ENCODE results near the gene SNTG2. TPM values are rescaled to one million over a fixed set of nuclear protein-coding genes. Genes with fewer than 3 reads are reported as not detected.

SNTG2 gene
- total and polyA plus RNA-seq, 2 of the 13 experiments (the other 11 are each of a cell fraction or from before 2014, with no cell fraction given): not detected

DNA sequence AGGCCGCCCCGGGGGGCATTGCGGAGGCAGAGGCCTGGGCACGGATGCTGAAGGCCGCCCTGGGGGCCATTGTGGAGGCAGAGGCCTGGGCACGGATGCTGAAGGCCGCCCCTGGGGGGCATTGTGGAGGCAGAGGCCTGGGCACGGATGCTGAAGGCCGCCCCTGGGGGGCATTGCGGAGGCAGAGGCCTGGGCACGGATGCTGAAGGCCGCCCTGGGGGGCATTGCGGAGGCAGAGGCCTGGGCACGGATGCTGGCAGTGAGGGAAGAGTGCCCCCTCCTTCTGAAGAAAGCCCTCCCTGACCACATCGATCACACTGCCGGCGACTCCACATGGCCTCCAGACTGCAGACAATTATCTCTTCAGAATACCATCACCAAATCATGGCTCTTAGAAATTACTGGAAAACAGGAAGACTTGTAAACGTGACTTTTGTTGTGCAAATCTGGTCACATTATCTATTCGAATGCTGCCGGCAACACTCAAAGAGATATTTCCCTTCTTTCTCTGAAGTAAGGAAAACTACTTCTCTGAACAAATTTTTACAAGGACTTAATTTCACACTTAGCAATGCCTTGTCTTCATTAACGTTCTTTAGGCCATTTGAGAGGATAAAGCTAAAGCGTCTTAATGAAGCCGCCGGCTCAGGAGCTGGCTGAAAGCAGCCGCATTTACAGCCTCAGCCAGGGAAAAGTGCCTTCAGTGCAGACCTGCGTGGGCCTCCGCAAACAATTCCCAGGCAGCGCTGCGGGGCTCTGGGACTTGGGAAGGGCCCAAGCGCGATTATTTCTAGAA, 18.1 kb upstream of the SNTG2 start:
- no peak for TF ChIP-seq ZNF816 (CRISPR knock-in tag; IDR thresholded peaks at IDR 0.05; ENCODE audit: borderline replicate concordance)
- no peak for TF ChIP-seq KDM5A (IDR thresholded peaks at IDR 0.05; ENCODE audit: borderline replicate concordance, low read length)
- TF ChIP-seq POGZ (CRISPR knock-in tag; IDR thresholded peaks at IDR 0.05): no peak
- no peak for TF ChIP-seq ZNF282 (IDR thresholded peaks at IDR 0.05; ENCODE audit: partially characterized antibody)
- TF ChIP-seq SIX4 (CRISPR knock-in tag; IDR thresholded peaks at IDR 0.05): no peak
- no peak overlapping the region for H3K4me2 ChIP-seq (ENCODE audit: low read depth, low read length)
- no peaks in the 10 kb centered on the region for H3K4me1 ChIP-seq (ENCODE audit: insufficient read depth, low read length)
- no TSS peak for BruUV-seq (replicated peaks)
- no peak overlapping the region for H2AFZ ChIP-seq (ENCODE audit: low read length)
- POLR2A ChIA-PET: no interaction called here
- H3K79me2 ChIP-seq (ENCODE audit: insufficient read depth, low read length): no peaks in the 10 kb centered on the region
- no peaks in the 10 kb centered on the region for H4K20me1 ChIP-seq (ENCODE audit: insufficient read depth, low read length)
- no peak overlapping the region for H3K4me3 ChIP-seq (replicated peaks in 1 of 3; ENCODE audit: insufficient read depth in 1 of 3, low read depth in 2 of 3, low read length in 3 of 3)
- no peak overlapping the region for H3K27ac ChIP-seq (ENCODE audit: extremely low read length, insufficient read depth, low read length)
- DNase-seq (ENCODE audit: low spot score): no peak
- ATAC-seq: no peak
- peaks cover 6 to 14% of the 10 kb centered on the region in 2 experiments; a peak in 4 of 5 replicates for H3K27me3 ChIP-seq (ENCODE audit: control insufficient read depth in 1 of 2, insufficient read depth in 2 of 2, low read length in 2 of 2)
- H3K9me3 ChIP-seq (ENCODE audit: low read length): peaks cover 22% of the 10 kb centered on the region
- H3K9ac ChIP-seq (ENCODE audit: insufficient read depth, low read depth, low read length): no peak overlapping the region
- 57% methylated on average over 27 of the region's 31 CpGs for WGBS (ENCODE audit: low lambda C conversion rate)
- no peaks in the 10 kb centered on the region for H3K36me3 ChIP-seq (replicated peaks in 1 of 2; ENCODE audit: control insufficient read depth in 1 of 2, insufficient read depth in 2 of 2, low read length in 2 of 2)
- CTCF ChIA-PET (ENCODE audit: low intra/inter-chr PET ratio, low total read pairs): no interaction called here
- intact Hi-C loops (cut with micrococcal nuclease; ENCODE audit: unreplicated experiment) (no loop called here), in situ Hi-C loops (cut with HindIII; ENCODE audit: extremely low pct_ligation_motif_present, low pct_unique_long_range_greater_than_20kb) (no loop called here)
- no peak for FAIRE-seq

DNA sequence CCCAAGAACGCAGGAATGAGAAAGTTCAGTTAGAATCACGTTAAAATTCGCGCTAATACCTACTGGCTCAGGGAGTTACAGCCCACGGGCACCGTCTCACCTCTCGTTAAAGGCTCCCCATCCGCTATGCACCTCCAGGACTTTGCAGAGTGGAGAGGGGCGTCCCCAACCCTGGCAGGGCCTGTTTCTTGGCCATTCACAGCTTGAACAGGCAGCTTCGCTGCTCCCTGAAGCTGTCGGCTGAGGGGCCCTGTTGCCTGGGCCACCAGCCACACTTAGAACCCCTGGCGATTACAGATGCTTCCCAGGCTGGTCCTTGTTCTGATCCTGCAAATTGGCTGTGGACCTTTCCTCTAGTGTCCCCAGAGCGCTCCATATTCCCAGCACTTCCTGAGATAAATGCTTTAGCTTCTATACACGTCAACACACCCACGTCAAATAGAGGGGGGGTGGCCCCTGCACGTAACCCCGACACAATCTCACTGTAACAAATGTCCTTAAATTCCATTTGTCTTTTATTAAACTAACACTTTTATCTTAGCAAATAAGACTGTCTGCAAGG, 16.8 kb upstream of the SNTG2 start:
- no peaks in the 10 kb centered on the region for H4K20me1 ChIP-seq (ENCODE audit: insufficient read depth, low read length)
- H3K79me2 ChIP-seq (ENCODE audit: insufficient read depth, low read length): no peaks in the 10 kb centered on the region
- no peaks in the 10 kb centered on the region for H3K36me3 ChIP-seq (replicated peaks in 1 of 2; ENCODE audit: control insufficient read depth in 1 of 2, insufficient read depth in 2 of 2, low read length in 2 of 2)
- no peaks in the 10 kb centered on the region for H3K4me1 ChIP-seq (ENCODE audit: insufficient read depth, low read length)
- H3K9me3 ChIP-seq (ENCODE audit: low read length): peaks cover 22% of the 10 kb centered on the region
- H3K4me2 ChIP-seq (ENCODE audit: low read depth, low read length): no peak overlapping the region
- no peak for TF ChIP-seq NFE2L2 (IDR thresholded peaks at IDR 0.05; ENCODE audit: low read length)
- no peak for TF ChIP-seq MYC (CRISPR knock-in tag; IDR thresholded peaks at IDR 0.05; ENCODE audit: borderline replicate concordance)
- TF ChIP-seq MEF2D (CRISPR knock-in tag; IDR thresholded peaks at IDR 0.05): no peak
- TF ChIP-seq, protein P1, sequence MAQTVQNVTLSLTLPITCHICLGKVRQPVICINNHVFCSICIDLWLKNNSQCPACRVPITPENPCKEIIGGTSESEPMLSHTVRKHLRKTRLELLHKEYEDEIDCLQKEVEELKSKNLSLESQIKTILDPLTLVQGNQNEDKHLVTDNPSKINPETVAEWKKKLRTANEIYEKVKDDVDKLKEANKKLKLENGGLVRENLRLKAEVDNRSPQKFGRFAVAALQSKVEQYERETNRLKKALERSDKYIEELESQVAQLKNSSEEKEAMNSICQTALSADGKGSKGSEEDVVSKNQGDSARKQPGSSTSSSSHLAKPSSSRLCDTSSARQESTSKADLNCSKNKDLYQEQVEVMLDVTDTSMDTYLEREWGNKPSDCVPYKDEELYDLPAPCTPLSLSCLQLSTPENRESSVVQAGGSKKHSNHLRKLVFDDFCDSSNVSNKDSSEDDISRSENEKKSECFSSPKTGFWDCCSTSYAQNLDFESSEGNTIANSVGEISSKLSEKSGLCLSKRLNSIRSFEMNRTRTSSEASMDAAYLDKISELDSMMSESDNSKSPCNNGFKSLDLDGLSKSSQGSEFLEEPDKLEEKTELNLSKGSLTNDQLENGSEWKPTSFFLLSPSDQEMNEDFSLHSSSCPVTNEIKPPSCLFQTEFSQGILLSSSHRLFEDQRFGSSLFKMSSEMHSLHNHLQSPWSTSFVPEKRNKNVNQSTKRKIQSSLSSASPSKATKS (CRISPR knock-in tag; IDR thresholded peaks at IDR 0.05): no peak
- no peak for TF ChIP-seq ELF3 (CRISPR knock-in tag; IDR thresholded peaks at IDR 0.05)
- no peak for TF ChIP-seq SMARCC2 (IDR thresholded peaks at IDR 0.05)
- BruUV-seq (replicated peaks): no TSS peak
- H3K27me3 ChIP-seq (ENCODE audit: control insufficient read depth in 1 of 2, insufficient read depth in 2 of 2, low read length in 2 of 2): peaks cover 6 to 12% of the 10 kb centered on the region in 2 experiments; a peak in 2 of 5 replicates
- no peak overlapping the region for H3K9ac ChIP-seq (ENCODE audit: insufficient read depth, low read depth, low read length)
- ChIA-PET CTCF (ENCODE audit: low intra/inter-chr PET ratio, low total read pairs) (no interaction called here), POLR2A (no interaction called here)
- intact Hi-C loops (cut with micrococcal nuclease; ENCODE audit: unreplicated experiment): no loop called here
- DNase-seq (ENCODE audit: low spot score) (no peak), FAIRE-seq (no peak), ATAC-seq (no peak)
- no peak overlapping the region for H3K27ac ChIP-seq (ENCODE audit: extremely low read length, insufficient read depth, low read length)
- no peak overlapping the region for H2AFZ ChIP-seq (ENCODE audit: low read length)
- 13% methylated on average over 17 of the region's 17 CpGs for WGBS (ENCODE audit: low lambda C conversion rate)
- no peak overlapping the region for H3K4me3 ChIP-seq (replicated peaks in 1 of 3; ENCODE audit: insufficient read depth in 1 of 3, low read depth in 2 of 3, low read length in 3 of 3)
- in situ Hi-C loops (cut with HindIII; ENCODE audit: extremely low pct_ligation_motif_present, low pct_unique_long_range_greater_than_20kb): no loop called here
